K562 (cell line): ENCODE results near the gene SHE. TPM values are rescaled to one million over a fixed set of nuclear protein-coding genes. Genes with fewer than 3 reads are reported as not detected.

Experiments
- BRD4 ChIP-seq: fragments of 200-600 bp; sonication (generic); IDR thresholded peaks from 2 replicates; pipeline ENCODE4 v1.6.1; 2017; ENCODE audit warnings: inconsistent platforms
- CSDE1 ChIP-seq, 2 experiments: fragments of 450-650 bp; IDR thresholded peaks; 2 replicates each; pipeline ENCODE4 v1.6.1; 2016; ENCODE audit warnings: mild to moderate bottlenecking in 1 of 2
- DEAF1 ChIP-seq: fragments of 450-650 bp; formaldehyde crosslinking; IDR thresholded peaks from 2 replicates; pipeline ENCODE4 v1.4.0; 2020; ENCODE audit warnings: mild to moderate bottlenecking, moderate library complexity
- KAT2B ChIP-seq: IDR thresholded peaks from one replicate; pipeline ENCODE4 v1.6.1; 2012; ENCODE audit warnings: low read depth, mild to moderate bottlenecking, control low read depth, inconsistent platforms, low read length, moderate library complexity
- MEF2A ChIP-seq: IDR thresholded peaks from 2 replicates; pipeline ENCODE4 v1.6.1; 2011; ENCODE audit warnings: low read depth, mild to moderate bottlenecking, low read length, moderate library complexity; ENCODE audit not compliant: control insufficient read depth
- RAD21 ChIP-seq, 2 experiments: fragments of 250-450 bp in 1 of 2; fragments of 450-650 bp in 1 of 2; sonication (Bioruptor Pico) in 1 of 2; formaldehyde crosslinking in 1 of 2; IDR thresholded peaks in 1 of 2; conservative IDR thresholded peaks in 1 of 2; 2 replicates each; pipeline versions ENCODE4 v1.4.0 to v1.8.0; 2020 to 2022; ENCODE audit warnings: mild to moderate bottlenecking in 2 of 2, moderate library complexity in 1 of 2
- TEAD4 ChIP-seq, 2 experiments: sonication (generic) in 1 of 2; formaldehyde crosslinking in 1 of 2; IDR thresholded peaks; 2 replicates each; pipeline versions ENCODE4 v1.6.1 to v1.8.0; 2012 to 2022; ENCODE audit warnings: borderline replicate concordance in 1 of 2, inconsistent platforms in 1 of 2, low read length in 1 of 2, mild to moderate bottlenecking in 1 of 2, missing genetic modification reagents in 1 of 2
- THRB ChIP-seq: fragments of 450-650 bp; formaldehyde crosslinking; conservative IDR thresholded peaks from 2 replicates; pipeline ENCODE4 v1.4.0; 2022; ENCODE audit warnings: mild to moderate bottlenecking, missing genetic modification characterization
- ZBTB11 ChIP-seq, 3 experiments: fragments of 200-800 bp in 1 of 3; fragments of 250-450 bp in 1 of 3; fragments of 450-650 bp in 1 of 3; sonication (Bioruptor Pico) in 1 of 3; sonication (Bioruptor generic) in 1 of 3; formaldehyde crosslinking in 1 of 3; IDR thresholded peaks; 2 replicates each; pipeline versions ENCODE4 v1.6.1 to v1.8.0; 2016 to 2022; ENCODE audit warnings: mild to moderate bottlenecking in 2 of 3, missing genetic modification characterization in 2 of 3, missing compliant biosample characterization in 1 of 3, moderate library complexity in 1 of 3
- ZBTB33 ChIP-seq: sonication (generic); formaldehyde crosslinking; IDR thresholded peaks from 2 replicates; pipeline ENCODE4 v1.8.1; 2023; ENCODE audit warnings: mild to moderate bottlenecking, missing genetic modification reagents
- ZNF184 ChIP-seq: sonication (generic); formaldehyde crosslinking; IDR thresholded peaks from 2 replicates; pipeline ENCODE4 v1.5.0; 2020; ENCODE audit warnings: missing genetic modification reagents
- ZNF24 ChIP-seq: fragments of 450-650 bp; IDR thresholded peaks from 2 replicates; pipeline ENCODE4 v1.6.1; 2016
- ZNF3 ChIP-seq: fragments of 250-450 bp; sonication (Bioruptor Pico); IDR thresholded peaks from 2 replicates; pipeline ENCODE4 v1.5.0; 2021; ENCODE audit warnings: mild to moderate bottlenecking, moderate library complexity
- ZNF444 ChIP-seq: fragments of 250-450 bp; sonication (Bioruptor Pico); IDR thresholded peaks from 2 replicates; pipeline ENCODE4 v1.4.0; 2020; ENCODE audit warnings: mild to moderate bottlenecking, moderate library complexity
- ZNF589 ChIP-seq: fragments of 200-800 bp; sonication (Bioruptor generic); IDR thresholded peaks from 2 replicates; pipeline ENCODE4 v1.6.1; 2016; ENCODE audit warnings: low read depth, missing genetic modification characterization, missing compliant biosample characterization
- polyA plus RNA-seq, 8 experiments: library from polyadenylated mRNA; depleted of rRNA in 4 of 8; stranded (reverse) in 5 of 8; unstranded in 3 of 8; fragments of >200 nt; fragmentation: Nextera tagmentation in 2 of 8; fragmentation: Illumina TruSeq in 1 of 8; extraction: Ambion mirVana in 2 of 8; extraction: Trizol in 1 of 8; gene quantifications; 2 replicates each; pipeline versions ENCODE4 v1.2.1 to v1.2.3, GENCODE V29; 2011 to 2014; ENCODE audit warnings: inconsistent platforms in 1 of 8, missing spikeins in 1 of 8
- total RNA-seq, 7 experiments: library from RNA; depleted of rRNA in 6 of 7; stranded (reverse); fragments of >200 nt in 6 of 7; fragmentation: Illumina TruSeq in 2 of 7; extraction: Trizol in 2 of 7; gene quantifications; 2 replicates each; pipeline versions ENCODE4 v1.2.1 to v1.2.3, GENCODE V29; 2011 to 2021; ENCODE audit warnings: low replicate concordance in 1 of 7

SHE gene
- total and polyA plus RNA-seq, 9 of the 15 experiments (the other 6 are each of a cell fraction or from before 2014, with no cell fraction given) = 0.01 to 0.05 TPM; not detected in 7

DNA sequence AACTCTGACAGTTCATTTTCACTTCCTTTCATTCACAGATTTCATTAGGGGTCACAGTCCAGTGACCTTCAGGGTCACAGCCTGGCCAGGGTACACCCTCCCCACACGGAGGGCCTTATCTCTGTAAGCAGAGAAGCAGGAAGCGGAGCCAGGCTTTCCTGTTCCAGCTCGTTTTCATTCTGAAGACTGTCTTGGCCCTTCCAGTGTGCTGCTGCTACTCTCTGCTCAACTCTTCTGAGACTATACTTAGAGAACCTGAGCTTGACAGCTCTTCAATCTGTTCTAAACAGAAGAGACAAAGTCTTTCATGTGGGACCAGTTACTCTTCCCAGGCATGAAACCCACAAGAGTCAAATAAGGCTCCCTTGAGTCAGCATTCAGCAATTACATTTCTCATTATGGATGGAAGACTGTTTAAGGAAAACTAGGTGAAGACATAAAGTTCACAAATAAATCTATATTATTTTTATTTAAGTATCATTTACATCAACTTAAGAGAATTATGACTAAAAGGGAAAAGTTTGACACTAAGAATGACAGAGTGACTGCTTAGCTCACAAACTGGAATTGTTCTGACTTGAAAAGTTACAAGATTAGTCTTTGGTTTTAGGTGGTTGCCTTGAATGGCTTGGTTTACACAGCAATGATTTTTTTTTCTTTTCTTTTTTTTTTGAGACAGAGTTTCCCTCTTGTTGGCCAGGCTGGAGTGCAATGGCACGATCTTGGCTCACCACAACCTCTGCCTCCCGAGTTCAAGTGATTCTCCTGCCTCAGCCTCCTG lies 5.0 kb downstream of the SHE start (continued):
- TF ChIP-seq ZBTB11 (CRISPR knock-in tag; IDR thresholded peaks at IDR 0.05) (peak in 1 of 3 experiments; percentile 29; a peak in 1 of 6 replicates), CSDE1 (IDR thresholded peaks at IDR 0.05) (no peak), ZNF589 (CRISPR knock-in tag) (no peak), DEAF1 (CRISPR knock-in tag) (no peak), ZNF184 (CRISPR knock-in tag) (no peak), THRB (CRISPR knock-in tag) (no peak), RAD21 (CRISPR knock-in tag; conservative IDR thresholded peaks at IDR 0.05 in 1 of 2, IDR thresholded peaks at IDR 0.05 in 1 of 2) (0 out of 4 replicates have a peak, but pooled peaks of 1 of the 2 experiments have one; percentile 14), ZNF444 (CRISPR knock-in tag) (no peak), TEAD4 (IDR thresholded peaks at IDR 0.05; ENCODE audit: low read length) (peak; percentile 80), TEAD4 (CRISPR knock-in tag; IDR thresholded peaks at IDR 0.05; ENCODE audit: borderline replicate concordance) (no peak), KAT2B (no peak), MEF2A (0 out of 2 replicates have a peak, but pooled peaks have one; percentile 3), ZNF24 (no peak), ZBTB33 (CRISPR knock-in tag) (no peak), BRD4 (no peak), ZNF3 (CRISPR knock-in tag) (no peak)
